ENCODE data around the gene PRUNE1.

GRCh38 chr1:151036356-151036755, 28.1 kb downstream of the PRUNE1 start, which contains the start of gene BNIPL:
- TF ChIP-seq POLR2A (IDR thresholded peaks at IDR 0.05) (no peak), CTCF (IDR thresholded peaks at IDR 0.05) (no peak)
